Measurements from ENCODE around the gene MOCS3. TPM values are rescaled to one million over a fixed set of nuclear protein-coding genes. Genes with fewer than 3 reads are reported as not detected.

Gene MOCS3
- total RNA-seq, 1 donor from 2014 or later, result 5.5 TPM

DNA sequence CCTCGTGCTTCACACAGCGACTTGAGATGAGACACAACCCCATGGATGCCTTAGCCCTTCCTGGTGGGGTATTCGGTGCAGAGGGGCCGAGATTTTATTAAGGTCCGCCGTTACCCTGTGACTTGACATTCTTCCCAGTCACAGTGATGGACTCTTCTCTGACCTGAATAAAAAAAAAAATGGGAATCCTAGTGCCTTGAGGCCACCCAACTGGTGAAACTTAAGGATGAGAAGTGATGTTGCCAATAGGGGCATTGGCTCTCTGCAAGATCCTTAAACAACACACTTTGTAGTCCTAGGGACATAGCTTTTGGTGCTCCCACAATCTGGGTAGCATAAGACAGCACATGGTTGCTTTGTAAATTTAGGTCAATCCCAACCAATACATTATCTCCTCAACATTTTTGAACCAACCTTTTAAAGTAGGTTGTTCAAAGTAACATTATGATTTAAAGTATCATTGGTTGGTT is 26.6 kb upstream of the MOCS3 start:
- H3K4me1 Mint-ChIP-seq (ENCODE audit: unreplicated experiment), result peaks cover 32% of the 10 kb centered on the region
- TF ChIP-seq, protein P1, sequence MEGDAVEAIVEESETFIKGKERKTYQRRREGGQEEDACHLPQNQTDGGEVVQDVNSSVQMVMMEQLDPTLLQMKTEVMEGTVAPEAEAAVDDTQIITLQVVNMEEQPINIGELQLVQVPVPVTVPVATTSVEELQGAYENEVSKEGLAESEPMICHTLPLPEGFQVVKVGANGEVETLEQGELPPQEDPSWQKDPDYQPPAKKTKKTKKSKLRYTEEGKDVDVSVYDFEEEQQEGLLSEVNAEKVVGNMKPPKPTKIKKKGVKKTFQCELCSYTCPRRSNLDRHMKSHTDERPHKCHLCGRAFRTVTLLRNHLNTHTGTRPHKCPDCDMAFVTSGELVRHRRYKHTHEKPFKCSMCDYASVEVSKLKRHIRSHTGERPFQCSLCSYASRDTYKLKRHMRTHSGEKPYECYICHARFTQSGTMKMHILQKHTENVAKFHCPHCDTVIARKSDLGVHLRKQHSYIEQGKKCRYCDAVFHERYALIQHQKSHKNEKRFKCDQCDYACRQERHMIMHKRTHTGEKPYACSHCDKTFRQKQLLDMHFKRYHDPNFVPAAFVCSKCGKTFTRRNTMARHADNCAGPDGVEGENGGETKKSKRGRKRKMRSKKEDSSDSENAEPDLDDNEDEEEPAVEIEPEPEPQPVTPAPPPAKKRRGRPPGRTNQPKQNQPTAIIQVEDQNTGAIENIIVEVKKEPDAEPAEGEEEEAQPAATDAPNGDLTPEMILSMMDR (IDR thresholded peaks at IDR 0.05), result no peak
- H3K36me3 Mint-ChIP-seq (ENCODE audit: unreplicated experiment), result peaks cover 37% of the 10 kb centered on the region
- H3K27ac Mint-ChIP-seq (ENCODE audit: unreplicated experiment), result peak overlapping the region; percentile 98
- DNase-seq (ENCODE audit: extremely low spot score, unreplicated experiment), result no peak
- no peaks in the 10 kb centered on the region for H3K27me3 Mint-ChIP-seq (ENCODE audit: unreplicated experiment)
- H3K9me3 Mint-ChIP-seq (ENCODE audit: unreplicated experiment), result no peaks in the 10 kb centered on the region
- H3K4me3 Mint-ChIP-seq (ENCODE audit: unreplicated experiment), result peak overlapping the region; percentile 77

DNA sequence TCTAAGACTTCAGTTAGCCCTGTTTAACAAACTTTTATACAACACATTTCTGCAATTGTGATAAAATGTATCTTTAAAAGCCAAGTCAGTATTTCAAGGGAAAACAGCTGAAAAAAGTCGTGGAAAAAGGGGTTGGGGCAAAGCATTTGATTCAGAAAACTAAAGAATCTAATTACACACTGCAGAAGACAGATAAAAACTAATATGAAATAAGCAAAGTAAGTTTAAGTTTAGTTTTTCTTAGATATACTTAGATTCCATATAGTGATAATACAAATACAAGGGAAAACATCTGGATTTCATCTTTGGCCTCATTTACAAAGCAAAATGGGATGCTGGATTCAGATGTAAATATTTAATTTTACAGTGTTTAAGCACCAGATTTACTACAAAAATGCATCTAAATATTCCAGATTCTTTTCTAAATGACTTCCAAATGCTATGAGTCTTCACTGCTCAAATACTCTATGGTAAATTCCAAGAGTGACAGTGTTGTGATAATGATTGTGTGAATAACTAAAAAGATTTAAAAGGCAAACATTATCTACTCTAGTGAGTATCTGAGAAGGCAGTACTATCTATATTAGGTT is 25.8 kb upstream of the MOCS3 start:
- Mint-ChIP-seq H3K9me3 (ENCODE audit: unreplicated experiment) (no peaks in the 10 kb centered on the region), H3K4me1 (ENCODE audit: unreplicated experiment) (peaks cover 25% of the 10 kb centered on the region), H3K4me3 (ENCODE audit: unreplicated experiment) (no peak overlapping the region)

DNA sequence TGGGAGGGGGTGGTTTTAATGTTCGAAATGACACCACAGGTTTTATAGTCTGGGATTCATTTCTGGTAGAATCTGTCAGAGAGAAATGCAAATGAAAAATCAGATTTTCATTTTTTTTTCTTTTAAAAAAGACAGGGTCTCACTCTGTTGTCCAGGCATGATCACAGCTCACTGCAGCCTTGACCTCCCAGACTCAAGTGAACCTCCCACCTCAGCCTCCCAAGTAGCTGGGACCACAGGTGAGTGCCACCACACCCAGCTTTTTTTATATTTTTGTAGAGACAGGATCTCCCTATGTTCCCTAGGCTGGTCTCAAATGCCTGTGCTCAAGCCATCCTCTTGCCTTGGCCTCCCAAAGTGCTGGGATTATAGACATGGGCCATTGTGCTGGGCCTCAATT is 25.0 kb upstream of the MOCS3 start:
- Mint-ChIP-seq H3K9me3 (ENCODE audit: unreplicated experiment) (no peaks in the 10 kb centered on the region), H3K36me3 (ENCODE audit: unreplicated experiment) (peaks cover 29% of the 10 kb centered on the region), H3K27me3 (ENCODE audit: unreplicated experiment) (no peaks in the 10 kb centered on the region), H3K4me3 (ENCODE audit: unreplicated experiment) (no peak overlapping the region), H3K27ac (ENCODE audit: unreplicated experiment) (peak overlapping the region; percentile 23), H3K4me1 (ENCODE audit: unreplicated experiment) (peaks cover 17% of the 10 kb centered on the region)
- TF ChIP-seq, protein P1 (IDR thresholded peaks at IDR 0.05), result no peak
- DNase-seq (ENCODE audit: extremely low spot score, unreplicated experiment), result no peak

More for the DNA sequence above, 25.8 kb upstream of the MOCS3 start:
- Mint-ChIP-seq H3K36me3 (ENCODE audit: unreplicated experiment) (peaks cover 33% of the 10 kb centered on the region), H3K27me3 (ENCODE audit: unreplicated experiment) (no peaks in the 10 kb centered on the region), H3K27ac (ENCODE audit: unreplicated experiment) (peak overlapping the region; percentile 98)
- no peak for DNase-seq (ENCODE audit: extremely low spot score, unreplicated experiment)
- TF ChIP-seq, protein P1 (IDR thresholded peaks at IDR 0.05), result no peak

DNA sequence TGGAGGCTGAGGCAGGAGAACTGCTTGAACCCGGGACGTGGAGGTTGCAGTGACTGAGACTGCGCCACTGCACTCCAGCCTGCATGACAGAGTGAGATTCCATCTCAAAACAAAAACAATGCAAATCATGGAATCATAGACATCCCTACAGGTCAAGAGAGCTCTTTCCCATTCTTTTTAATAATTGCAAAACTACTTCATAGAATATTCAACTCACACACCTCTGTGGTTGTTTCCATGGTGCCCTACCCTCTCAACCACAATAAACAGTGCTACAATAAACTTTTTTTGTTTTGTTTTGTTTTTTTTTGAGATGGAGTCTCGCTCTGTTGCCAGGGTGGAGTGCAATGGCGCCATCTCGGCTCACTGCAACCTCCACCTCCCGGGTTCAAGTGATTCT is 15.5 kb upstream of the MOCS3 start:
- peaks cover 40% of the 10 kb centered on the region for H3K36me3 Mint-ChIP-seq (ENCODE audit: unreplicated experiment)
- no peak overlapping the region for H3K4me3 Mint-ChIP-seq (ENCODE audit: unreplicated experiment)
- H3K27ac Mint-ChIP-seq (ENCODE audit: unreplicated experiment), result no peak overlapping the region
- no peaks in the 10 kb centered on the region for H3K9me3 Mint-ChIP-seq (ENCODE audit: unreplicated experiment)
- H3K27me3 Mint-ChIP-seq (ENCODE audit: unreplicated experiment), result no peaks in the 10 kb centered on the region
- TF ChIP-seq, protein P1 (IDR thresholded peaks at IDR 0.05), result no peak
- DNase-seq (ENCODE audit: extremely low spot score, unreplicated experiment), result no peak
- H3K4me1 Mint-ChIP-seq (ENCODE audit: unreplicated experiment), result no peaks in the 10 kb centered on the region

GRCh38 chr20:50948132-50948785 is 10.4 kb upstream of the MOCS3 start:
- H3K4me1 Mint-ChIP-seq (ENCODE audit: unreplicated experiment), result no peaks in the 10 kb centered on the region
- no peak overlapping the region for H3K4me3 Mint-ChIP-seq (ENCODE audit: unreplicated experiment)
- TF ChIP-seq, protein P1 (IDR thresholded peaks at IDR 0.05), result no peak
- H3K27ac Mint-ChIP-seq (ENCODE audit: unreplicated experiment), result no peak overlapping the region
- H3K9me3 Mint-ChIP-seq (ENCODE audit: unreplicated experiment), result no peaks in the 10 kb centered on the region
- H3K36me3 Mint-ChIP-seq (ENCODE audit: unreplicated experiment), result peaks cover 37% of the 10 kb centered on the region
- DNase-seq (ENCODE audit: extremely low spot score, unreplicated experiment), result no peak
- no peaks in the 10 kb centered on the region for H3K27me3 Mint-ChIP-seq (ENCODE audit: unreplicated experiment)
